HEK293 (cell line): ENCODE measurements around the gene SIM2.

ENCODE experiments used
- CTCF ChIP-seq: fragments of 450-650 bp; formaldehyde crosslinking; IDR thresholded peaks from 2 replicates; pipeline ENCODE4 v1.5.1; 2016; ENCODE audit warnings: missing biosample characterization, missing genetic modification characterization
- EGR2 ChIP-seq: fragments of 450-650 bp; formaldehyde crosslinking; IDR thresholded peaks from 2 replicates; pipeline ENCODE4 v1.5.1; 2016; ENCODE audit warnings: low read depth, missing biosample characterization, missing genetic modification characterization
- KLF16 ChIP-seq: fragments of 450-650 bp; formaldehyde crosslinking; IDR thresholded peaks from 2 replicates; pipeline ENCODE4 v1.5.1; 2017; ENCODE audit warnings: missing biosample characterization, missing genetic modification characterization
- REST ChIP-seq: fragments of 450-650 bp; formaldehyde crosslinking; IDR thresholded peaks from 2 replicates; pipeline ENCODE4 v1.5.1; 2016; ENCODE audit warnings: missing biosample characterization, missing genetic modification characterization
- SETDB1 ChIP-seq: IDR thresholded peaks from one replicate; pipeline ENCODE4 v1.6.1; 2017; ENCODE audit warnings: mild to moderate bottlenecking, low read length, moderate library complexity, mixed read lengths; ENCODE audit not compliant: insufficient read length
- ZBTB17 ChIP-seq: fragments of 450-650 bp; formaldehyde crosslinking; IDR thresholded peaks from 2 replicates; pipeline ENCODE4 v1.5.1; 2016; ENCODE audit warnings: missing biosample characterization, missing genetic modification characterization
- ZBTB7A ChIP-seq: fragments of 450-650 bp; formaldehyde crosslinking; IDR thresholded peaks from 2 replicates; pipeline ENCODE4 v1.5.1; 2016; ENCODE audit warnings: low read depth, missing biosample characterization, missing genetic modification characterization
- ZNF148 ChIP-seq: fragments of 450-650 bp; formaldehyde crosslinking; IDR thresholded peaks from 2 replicates; pipeline ENCODE4 v1.5.0; 2017; ENCODE audit warnings: missing biosample characterization, missing genetic modification characterization, borderline replicate concordance
- ZNF292 ChIP-seq: fragments of 450-650 bp; formaldehyde crosslinking; IDR thresholded peaks from 2 replicates; pipeline ENCODE4 v1.5.1; 2016; ENCODE audit warnings: low read depth, missing biosample characterization, missing genetic modification characterization, borderline replicate concordance
- ZNF350 ChIP-seq: fragments of 450-650 bp; formaldehyde crosslinking; IDR thresholded peaks from 2 replicates; pipeline ENCODE4 v1.5.0; 2017; ENCODE audit warnings: missing biosample characterization, mild to moderate bottlenecking, missing genetic modification characterization
- ZNF423 ChIP-seq: fragments of 450-650 bp; formaldehyde crosslinking; IDR thresholded peaks from 2 replicates; pipeline ENCODE4 v1.5.1; 2016; ENCODE audit warnings: missing biosample characterization, missing genetic modification characterization
- ZNF76 ChIP-seq: fragments of 450-650 bp; formaldehyde crosslinking; IDR thresholded peaks from 2 replicates; pipeline ENCODE4; 2016; ENCODE audit warnings: low read depth, missing biosample characterization, missing genetic modification characterization, borderline replicate concordance
- ZNF837 ChIP-seq: fragments of 450-650 bp; formaldehyde crosslinking; IDR thresholded peaks from 2 replicates; pipeline ENCODE4 v1.5.1; 2016; ENCODE audit warnings: missing biosample characterization, missing genetic modification characterization
- TF ChIP-seq, protein P1 (sequence below): fragments of 450-650 bp; formaldehyde crosslinking; IDR thresholded peaks from 2 replicates; pipeline ENCODE4 v1.5.1; 2016; ENCODE audit warnings: missing biosample characterization, missing genetic modification characterization

GRCh38 chr21:36694031-36694515 lies 4.8 kb upstream of the SIM2 start:
- TF ChIP-seq ZBTB7A (tag by site-specific recombination) (no peak), CTCF (tag by site-specific recombination) (no peak), EGR2 (tag by site-specific recombination) (no peak), ZNF837 (no peak), REST (tag by site-specific recombination) (no peak), ZNF76 (no peak), KLF16 (no peak), ZNF148 (tag by site-specific recombination) (no peak), SETDB1 (no peak), ZBTB17 (tag by site-specific recombination) (no peak), ZNF292 (tag by site-specific recombination) (no peak), ZNF350 (tag by site-specific recombination) (no peak), ZNF423 (no peak)
- TF ChIP-seq, protein P1, sequence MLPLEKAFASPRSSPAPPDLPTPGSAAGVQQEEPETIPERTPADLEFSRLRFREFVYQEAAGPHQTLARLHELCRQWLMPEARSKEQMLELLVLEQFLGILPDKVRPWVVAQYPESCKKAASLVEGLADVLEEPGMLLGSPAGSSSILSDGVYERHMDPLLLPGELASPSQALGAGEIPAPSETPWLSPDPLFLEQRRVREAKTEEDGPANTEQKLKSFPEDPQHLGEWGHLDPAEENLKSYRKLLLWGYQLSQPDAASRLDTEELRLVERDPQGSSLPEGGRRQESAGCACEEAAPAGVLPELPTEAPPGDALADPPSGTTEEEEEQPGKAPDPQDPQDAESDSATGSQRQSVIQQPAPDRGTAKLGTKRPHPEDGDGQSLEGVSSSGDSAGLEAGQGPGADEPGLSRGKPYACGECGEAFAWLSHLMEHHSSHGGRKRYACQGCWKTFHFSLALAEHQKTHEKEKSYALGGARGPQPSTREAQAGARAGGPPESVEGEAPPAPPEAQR, result no peak
